ENCODE measurements around the gene JCAD. TPM values are rescaled to one million over a fixed set of nuclear protein-coding genes. Genes with fewer than 3 reads are reported as not detected.

The JCAD gene
- total RNA-seq, 1 experiment from 2014 or later = 0.54 TPM

DNA sequence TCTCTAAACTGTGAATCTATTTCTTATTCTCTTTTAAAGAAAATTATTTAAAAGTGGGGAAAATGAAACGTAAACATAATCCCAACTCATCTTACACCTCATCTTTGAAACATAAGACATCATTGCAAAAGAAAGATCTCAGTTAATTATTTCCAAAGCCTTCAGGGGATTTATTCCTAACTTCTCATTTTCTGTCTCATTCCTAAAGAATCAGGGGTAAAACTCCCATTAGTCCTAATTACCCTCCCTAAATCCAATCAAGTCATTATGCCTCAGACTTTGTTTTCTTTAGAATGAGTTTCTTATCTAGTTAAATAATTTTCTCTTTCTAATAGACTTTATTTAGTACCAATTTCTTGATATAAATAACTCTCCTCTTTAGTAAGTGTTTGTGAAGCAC, 39.7 kb upstream of the JCAD start:
- Mint-ChIP-seq H3K4me1 (ENCODE audit: low read depth, unreplicated experiment) (peaks cover 26% of the 10 kb centered on the region), H3K27ac (ENCODE audit: unreplicated experiment) (no peak overlapping the region), H3K36me3 (ENCODE audit: insufficient read depth, unreplicated experiment) (no peaks in the 10 kb centered on the region)

DNA sequence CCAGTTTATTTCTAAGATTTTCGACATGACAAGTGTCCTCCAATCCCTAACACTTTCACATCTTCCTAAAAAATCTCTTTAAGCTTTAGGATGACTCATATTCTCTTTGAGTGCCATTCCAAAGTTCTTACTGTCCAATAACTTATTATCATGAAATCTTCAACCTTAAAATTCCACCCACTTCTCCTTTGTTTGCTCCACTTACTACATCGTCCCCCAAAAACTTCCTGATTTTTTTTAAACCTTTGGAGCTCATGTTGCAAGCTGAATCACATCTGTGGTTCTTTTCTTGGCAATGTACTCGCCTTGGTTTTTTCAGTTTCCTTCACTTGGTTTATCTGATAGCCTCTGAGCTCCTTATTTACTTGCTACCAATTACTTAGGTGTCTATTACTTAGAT, 39.2 kb upstream of the JCAD start:
- BruUV-seq (replicated peaks) = no TSS peak
- H3K9me3 Mint-ChIP-seq (ENCODE audit: low read depth, unreplicated experiment) = no peaks in the 10 kb centered on the region
- CTCF ChIA-PET = interaction anchor here (0.6 kb wide), 1 partner anchor 44 kb away, joined by 3 read pairs; no protein-coding TSS in a partner anchor
- no peaks in the 10 kb centered on the region for H3K36me3 Mint-ChIP-seq (ENCODE audit: insufficient read depth, unreplicated experiment)
- no peak overlapping the region for H3K4me3 Mint-ChIP-seq (ENCODE audit: low read depth, unreplicated experiment)
- H3K4me1 Mint-ChIP-seq (ENCODE audit: low read depth, unreplicated experiment) = peaks cover 26% of the 10 kb centered on the region
- no peak for DNase-seq
- H3K27ac Mint-ChIP-seq (ENCODE audit: unreplicated experiment) = no peak overlapping the region
- TF ChIP-seq, protein P1, sequence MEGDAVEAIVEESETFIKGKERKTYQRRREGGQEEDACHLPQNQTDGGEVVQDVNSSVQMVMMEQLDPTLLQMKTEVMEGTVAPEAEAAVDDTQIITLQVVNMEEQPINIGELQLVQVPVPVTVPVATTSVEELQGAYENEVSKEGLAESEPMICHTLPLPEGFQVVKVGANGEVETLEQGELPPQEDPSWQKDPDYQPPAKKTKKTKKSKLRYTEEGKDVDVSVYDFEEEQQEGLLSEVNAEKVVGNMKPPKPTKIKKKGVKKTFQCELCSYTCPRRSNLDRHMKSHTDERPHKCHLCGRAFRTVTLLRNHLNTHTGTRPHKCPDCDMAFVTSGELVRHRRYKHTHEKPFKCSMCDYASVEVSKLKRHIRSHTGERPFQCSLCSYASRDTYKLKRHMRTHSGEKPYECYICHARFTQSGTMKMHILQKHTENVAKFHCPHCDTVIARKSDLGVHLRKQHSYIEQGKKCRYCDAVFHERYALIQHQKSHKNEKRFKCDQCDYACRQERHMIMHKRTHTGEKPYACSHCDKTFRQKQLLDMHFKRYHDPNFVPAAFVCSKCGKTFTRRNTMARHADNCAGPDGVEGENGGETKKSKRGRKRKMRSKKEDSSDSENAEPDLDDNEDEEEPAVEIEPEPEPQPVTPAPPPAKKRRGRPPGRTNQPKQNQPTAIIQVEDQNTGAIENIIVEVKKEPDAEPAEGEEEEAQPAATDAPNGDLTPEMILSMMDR (IDR thresholded peaks at IDR 0.05; ENCODE audit: unreplicated experiment) = no peak
- intact Hi-C loops (cut with micrococcal nuclease; ENCODE audit: unreplicated experiment) = no loop called here
- H3K27me3 Mint-ChIP-seq (ENCODE audit: unreplicated experiment) = peaks cover 22% of the 10 kb centered on the region

More for the DNA sequence above, 39.7 kb upstream of the JCAD start:
- no peak overlapping the region for H3K4me3 Mint-ChIP-seq (ENCODE audit: low read depth, unreplicated experiment)
- TF ChIP-seq, protein P1 (IDR thresholded peaks at IDR 0.05; ENCODE audit: unreplicated experiment) = no peak
- intact Hi-C loops (cut with micrococcal nuclease; ENCODE audit: unreplicated experiment) = no loop called here
- H3K9me3 Mint-ChIP-seq (ENCODE audit: low read depth, unreplicated experiment) = no peaks in the 10 kb centered on the region
- H3K27me3 Mint-ChIP-seq (ENCODE audit: unreplicated experiment) = peaks cover 24% of the 10 kb centered on the region
- DNase-seq = no peak
- BruUV-seq (replicated peaks) = no TSS peak
- CTCF ChIA-PET = interaction anchor here (0.6 kb wide), 1 partner anchor 43 kb away, joined by 3 read pairs; no protein-coding TSS in a partner anchor

- BruUV-seq (replicated peaks) = no TSS peak
- Mint-ChIP-seq H3K27ac (ENCODE audit: unreplicated experiment) (no peak overlapping the region), H3K4me1 (ENCODE audit: low read depth, unreplicated experiment) (peaks cover 26% of the 10 kb centered on the region), H3K9me3 (ENCODE audit: low read depth, unreplicated experiment) (no peaks in the 10 kb centered on the region), H3K27me3 (ENCODE audit: unreplicated experiment) (peaks cover 22% of the 10 kb centered on the region), H3K4me3 (ENCODE audit: low read depth, unreplicated experiment) (no peak overlapping the region), H3K36me3 (ENCODE audit: insufficient read depth, unreplicated experiment) (no peaks in the 10 kb centered on the region)
- TF ChIP-seq, protein P1 (IDR thresholded peaks at IDR 0.05; ENCODE audit: unreplicated experiment) = no peak
- DNase-seq = no peak
- CTCF ChIA-PET = no interaction called here
- intact Hi-C loops (cut with micrococcal nuclease; ENCODE audit: unreplicated experiment) = no loop called here
Measured at GRCh38 chr10:30096564-30096963, 37.2 kb upstream of the JCAD start.

- BruUV-seq (replicated peaks) = no TSS peak
- peaks cover 22% of the 10 kb centered on the region for H3K27me3 Mint-ChIP-seq (ENCODE audit: unreplicated experiment)
- CTCF ChIA-PET = no interaction called here
- DNase-seq = no peak
- no peaks in the 10 kb centered on the region for H3K9me3 Mint-ChIP-seq (ENCODE audit: low read depth, unreplicated experiment)
- intact Hi-C loops (cut with micrococcal nuclease; ENCODE audit: unreplicated experiment) = no loop called here
- no peaks in the 10 kb centered on the region for H3K36me3 Mint-ChIP-seq (ENCODE audit: insufficient read depth, unreplicated experiment)
- H3K27ac Mint-ChIP-seq (ENCODE audit: unreplicated experiment) = no peak overlapping the region
- H3K4me1 Mint-ChIP-seq (ENCODE audit: low read depth, unreplicated experiment) = peaks cover 26% of the 10 kb centered on the region
- TF ChIP-seq, protein P1 (IDR thresholded peaks at IDR 0.05; ENCODE audit: unreplicated experiment) = no peak
- H3K4me3 Mint-ChIP-seq (ENCODE audit: low read depth, unreplicated experiment) = no peak overlapping the region
Measured at GRCh38 chr10:30095631-30096422, 36.4 kb upstream of the JCAD start.

Measured in Calu3 (cell line).